LNCaP clone FGC (cell line): Measurements from ENCODE around the gene CERKL.

Experiments
- DNase-seq: peaks from one replicate; pipeline ENCODE4 v3.0.0-alpha.2; 2011; ENCODE audit warnings: low read depth
- H3K4me3 ChIP-seq: 2 replicates; pipeline ENCODE4 v1.5.1; 2011; ENCODE audit warnings: mild to moderate bottlenecking, low read depth, low read length, control low read depth
- TF ChIP-seq, protein P1 (sequence below): IDR thresholded peaks from 2 replicates; pipeline ENCODE4 v1.5.1; 2012; ENCODE audit warnings: mild to moderate bottlenecking; ENCODE audit not compliant: control insufficient read depth, insufficient read depth; ENCODE audit errors: extremely low read depth

The CERKL gene

DNA sequence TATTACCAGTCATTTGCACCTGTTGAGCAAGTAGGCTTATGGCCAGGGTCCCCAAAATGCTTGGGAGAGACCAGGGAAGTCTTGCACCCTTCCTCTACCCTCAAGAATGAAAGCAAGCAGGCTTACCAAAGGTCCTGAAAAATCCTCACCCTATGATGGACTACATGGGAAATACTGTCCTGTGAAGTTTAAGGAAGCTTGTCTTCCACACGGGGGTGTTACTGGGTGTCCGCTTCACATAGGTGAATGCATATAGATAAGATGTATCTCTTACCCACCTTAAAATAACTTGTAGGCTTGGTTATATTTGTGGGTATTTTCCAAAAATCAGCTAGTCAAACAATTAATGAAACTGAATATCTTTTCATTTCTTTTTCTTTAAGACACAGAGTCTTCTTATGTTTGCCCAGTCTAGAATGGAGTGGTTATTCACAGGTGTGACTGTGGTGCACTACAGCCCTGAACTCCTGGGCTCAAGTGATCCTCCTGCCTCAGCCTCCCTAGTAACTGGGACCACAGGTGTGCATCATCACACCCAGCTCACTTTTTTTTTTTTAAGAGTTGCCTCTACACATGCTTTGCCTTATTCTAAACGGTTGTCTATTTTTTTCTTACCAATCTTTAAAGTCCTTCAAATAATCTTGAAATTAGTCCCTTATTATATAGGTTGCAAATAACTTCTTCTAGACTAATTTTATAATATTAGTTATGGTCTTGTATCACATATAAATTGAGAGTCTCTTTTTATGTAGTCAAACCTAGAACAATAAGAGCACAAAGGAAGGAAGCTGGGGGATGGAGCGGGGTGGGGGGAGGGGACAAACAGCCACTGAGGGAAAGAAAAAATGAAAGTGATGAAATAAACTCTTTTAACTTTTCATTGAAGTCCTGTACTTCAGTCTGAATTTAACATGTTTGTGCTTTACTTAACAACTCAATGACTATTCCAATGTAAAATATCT, 49.0 kb downstream of the CERKL start:
- TF ChIP-seq, protein P1, sequence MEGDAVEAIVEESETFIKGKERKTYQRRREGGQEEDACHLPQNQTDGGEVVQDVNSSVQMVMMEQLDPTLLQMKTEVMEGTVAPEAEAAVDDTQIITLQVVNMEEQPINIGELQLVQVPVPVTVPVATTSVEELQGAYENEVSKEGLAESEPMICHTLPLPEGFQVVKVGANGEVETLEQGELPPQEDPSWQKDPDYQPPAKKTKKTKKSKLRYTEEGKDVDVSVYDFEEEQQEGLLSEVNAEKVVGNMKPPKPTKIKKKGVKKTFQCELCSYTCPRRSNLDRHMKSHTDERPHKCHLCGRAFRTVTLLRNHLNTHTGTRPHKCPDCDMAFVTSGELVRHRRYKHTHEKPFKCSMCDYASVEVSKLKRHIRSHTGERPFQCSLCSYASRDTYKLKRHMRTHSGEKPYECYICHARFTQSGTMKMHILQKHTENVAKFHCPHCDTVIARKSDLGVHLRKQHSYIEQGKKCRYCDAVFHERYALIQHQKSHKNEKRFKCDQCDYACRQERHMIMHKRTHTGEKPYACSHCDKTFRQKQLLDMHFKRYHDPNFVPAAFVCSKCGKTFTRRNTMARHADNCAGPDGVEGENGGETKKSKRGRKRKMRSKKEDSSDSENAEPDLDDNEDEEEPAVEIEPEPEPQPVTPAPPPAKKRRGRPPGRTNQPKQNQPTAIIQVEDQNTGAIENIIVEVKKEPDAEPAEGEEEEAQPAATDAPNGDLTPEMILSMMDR: no peak
- H3K4me3 ChIP-seq: no peak overlapping the region
- DNase-seq: no peak

DNA sequence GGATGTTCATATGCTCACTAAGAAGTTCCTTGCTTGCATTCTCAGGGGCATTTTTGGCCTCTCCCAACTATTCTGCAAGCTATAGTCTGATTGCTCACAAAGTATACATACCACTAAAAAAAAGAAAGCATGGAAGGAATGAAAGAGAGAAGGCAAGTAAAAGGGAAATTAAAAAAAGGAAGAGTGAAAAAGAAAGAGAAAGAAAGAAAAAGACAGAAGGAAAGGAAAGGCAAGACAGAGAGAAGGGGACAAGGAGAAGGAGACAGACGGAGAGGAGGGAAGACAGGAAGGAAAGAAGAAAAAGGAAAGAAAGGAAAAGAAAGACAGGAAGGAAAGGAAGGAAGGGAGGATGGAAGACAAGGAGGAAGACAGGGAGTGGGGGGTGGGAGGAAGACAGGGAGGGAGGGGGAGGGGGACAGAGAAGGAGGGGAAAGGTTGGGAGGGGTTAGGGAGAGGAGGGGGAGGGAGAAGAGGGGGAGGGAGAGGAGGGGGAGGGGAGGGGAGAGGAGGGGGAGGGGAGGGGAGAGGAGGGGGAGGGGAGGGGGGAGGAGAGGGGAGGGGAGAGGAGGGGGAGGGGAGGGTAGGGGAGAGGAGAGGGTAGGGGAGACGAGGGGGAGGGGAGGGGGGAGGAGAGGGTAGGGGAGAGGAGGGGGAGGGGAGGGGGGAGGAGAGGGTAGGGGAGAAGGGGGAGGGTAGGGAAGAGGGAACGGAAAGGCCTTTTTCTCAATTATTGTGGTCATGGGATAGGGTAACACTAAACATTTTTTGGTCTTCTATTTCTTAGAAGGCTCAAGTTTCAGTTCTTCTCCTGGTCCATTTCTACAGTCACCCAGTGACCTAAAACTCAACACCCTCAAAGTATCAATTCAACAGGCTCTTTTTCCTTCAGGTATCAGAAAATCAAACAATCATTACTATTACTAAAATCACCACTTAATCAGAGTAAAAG, 50.7 kb downstream of the CERKL start:
- H3K4me3 ChIP-seq: no peak overlapping the region
- no peak for DNase-seq
- TF ChIP-seq, protein P1: no peak

DNA sequence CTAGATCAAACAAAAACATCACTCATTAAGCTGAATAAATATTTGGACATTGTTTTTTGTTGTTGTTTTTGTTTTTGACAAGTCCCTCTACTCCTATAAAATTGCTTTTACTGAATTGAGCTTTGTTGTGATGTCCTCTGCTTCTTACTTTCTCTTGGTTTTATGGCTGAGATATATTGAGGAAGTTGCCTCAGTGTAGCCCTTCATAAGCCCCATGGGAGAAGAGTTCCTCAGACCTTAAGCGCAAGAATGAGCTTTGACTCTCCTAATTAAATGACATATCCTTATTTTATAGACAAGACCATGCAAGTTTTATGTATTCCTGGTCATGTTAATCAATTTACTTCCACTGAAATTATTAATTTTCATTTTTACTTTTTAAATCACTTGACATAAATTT, 54.9 kb downstream of the CERKL start:
- no peak for DNase-seq

DNA sequence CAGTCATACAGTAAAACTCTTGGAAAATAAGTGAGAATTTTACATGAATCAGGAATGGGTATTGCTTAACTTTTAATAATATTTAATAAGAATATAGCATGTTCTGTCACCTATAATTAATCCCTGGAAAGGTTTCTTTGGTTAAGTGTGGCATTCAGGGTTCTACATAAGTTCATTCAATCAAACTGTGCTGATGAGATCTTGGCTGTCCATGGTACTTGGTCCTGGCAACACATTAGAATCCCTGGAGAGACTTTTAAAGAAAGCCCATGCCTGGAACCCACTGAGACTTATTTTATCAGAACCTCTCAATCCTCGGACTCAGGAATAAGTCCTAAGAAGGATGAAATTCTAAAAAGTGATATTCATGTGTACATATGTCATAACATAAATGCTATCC, 60.3 kb downstream of the CERKL start:
- DNase-seq: no peak

More for the DNA sequence above, 54.9 kb downstream of the CERKL start:
- TF ChIP-seq, protein P1: no peak
- H3K4me3 ChIP-seq: no peak overlapping the region

DNA sequence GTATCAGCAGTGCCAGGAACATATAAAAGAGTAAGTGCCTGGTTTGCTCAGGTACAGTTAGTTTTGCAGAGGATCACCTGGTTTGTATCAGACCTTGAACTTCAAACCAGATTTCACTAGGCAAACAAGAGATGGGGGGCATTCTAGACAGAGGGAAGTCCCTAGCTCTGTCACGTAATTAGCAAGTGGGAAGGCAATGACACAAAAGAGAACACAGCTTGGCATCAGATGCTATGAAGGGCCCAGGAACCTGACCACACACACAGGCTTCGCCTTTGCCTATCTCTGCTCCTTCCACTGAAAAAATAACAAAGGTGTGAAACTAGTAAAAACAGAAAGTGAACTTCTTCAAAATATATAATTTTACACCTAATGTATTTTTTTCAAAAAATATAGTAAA, 62.6 kb downstream of the CERKL start:
- DNase-seq: no peak
- H3K4me3 ChIP-seq: no peak overlapping the region
- TF ChIP-seq, protein P1: no peak

More for the DNA sequence above, 60.3 kb downstream of the CERKL start:
- TF ChIP-seq, protein P1: no peak
- H3K4me3 ChIP-seq: no peak overlapping the region

DNA sequence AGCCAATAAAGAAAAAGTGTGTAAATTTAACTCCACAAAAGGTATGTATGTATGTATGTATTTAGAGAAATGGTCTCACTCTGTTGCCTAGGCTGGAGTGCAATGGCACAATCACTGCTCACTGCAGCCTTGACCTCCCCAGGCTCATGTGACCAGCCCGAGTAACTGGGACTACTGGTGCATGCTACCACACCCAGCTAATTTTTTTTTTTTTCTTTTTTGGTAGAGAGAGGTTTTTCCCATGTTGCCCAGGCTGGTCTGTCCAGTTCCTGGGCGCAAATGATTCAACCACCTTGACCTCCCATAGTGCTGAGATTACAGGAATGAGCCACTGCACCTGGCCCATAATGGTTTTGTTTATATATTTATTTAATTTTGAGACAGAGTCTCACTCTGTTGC, 67.1 kb downstream of the CERKL start:
- TF ChIP-seq, protein P1: no peak
- H3K4me3 ChIP-seq: no peak overlapping the region
- no peak for DNase-seq
